ENCODE results near the gene EXOC2. TPM values are rescaled to one million over a fixed set of nuclear protein-coding genes. Genes with fewer than 3 reads are reported as not detected.
"Not testable (repeated sequence)": the region's sequence is repeated elsewhere in the genome, so short reads cannot be mapped to it uniquely, and the experiment has no call there.

Gene EXOC2
- total RNA-seq, 4 donors from 2014 or later = 17.8 to 24.8 (median 21.4) TPM

DNA sequence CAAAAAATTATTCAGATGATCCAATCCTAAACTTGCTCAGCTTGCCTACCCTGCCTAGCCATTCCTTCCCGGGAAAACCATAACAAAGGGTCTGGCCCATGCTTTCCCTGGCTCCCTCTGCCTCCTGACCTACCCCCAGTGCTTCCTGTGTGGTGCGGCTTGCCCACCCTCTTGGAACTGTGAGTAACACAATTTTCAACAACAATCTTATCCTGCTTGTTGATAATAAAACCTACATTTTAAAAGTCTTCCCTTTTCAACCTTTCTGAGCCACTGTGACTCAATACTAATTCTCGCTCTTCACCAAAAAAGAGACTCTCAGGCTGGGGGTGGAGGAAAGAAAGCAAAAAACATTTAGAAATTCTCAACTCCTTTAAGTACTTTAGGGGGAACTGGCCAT, 18.0 kb downstream of the EXOC2 start:
- Histone ChIP-seq H3K4me1 (peaks cover 0 to 8% (median 0%) of the 10 kb centered on the region in 3 donors), H3K36me3 (no peaks in the 10 kb centered on the region), H3K27me3 (no peaks in the 10 kb centered on the region), H3K4me3 (no peak overlapping the region), H3K27ac (no peak overlapping the region), H3K9me3 (no peaks in the 10 kb centered on the region)
- intact Hi-C loops (cut with DNase I) = no loop called here
- DNase-seq = no peak
- 78 to 90% methylated on average over 3 of the region's 3 CpGs for WGBS, 2 donors
- TF ChIP-seq, protein P1, sequence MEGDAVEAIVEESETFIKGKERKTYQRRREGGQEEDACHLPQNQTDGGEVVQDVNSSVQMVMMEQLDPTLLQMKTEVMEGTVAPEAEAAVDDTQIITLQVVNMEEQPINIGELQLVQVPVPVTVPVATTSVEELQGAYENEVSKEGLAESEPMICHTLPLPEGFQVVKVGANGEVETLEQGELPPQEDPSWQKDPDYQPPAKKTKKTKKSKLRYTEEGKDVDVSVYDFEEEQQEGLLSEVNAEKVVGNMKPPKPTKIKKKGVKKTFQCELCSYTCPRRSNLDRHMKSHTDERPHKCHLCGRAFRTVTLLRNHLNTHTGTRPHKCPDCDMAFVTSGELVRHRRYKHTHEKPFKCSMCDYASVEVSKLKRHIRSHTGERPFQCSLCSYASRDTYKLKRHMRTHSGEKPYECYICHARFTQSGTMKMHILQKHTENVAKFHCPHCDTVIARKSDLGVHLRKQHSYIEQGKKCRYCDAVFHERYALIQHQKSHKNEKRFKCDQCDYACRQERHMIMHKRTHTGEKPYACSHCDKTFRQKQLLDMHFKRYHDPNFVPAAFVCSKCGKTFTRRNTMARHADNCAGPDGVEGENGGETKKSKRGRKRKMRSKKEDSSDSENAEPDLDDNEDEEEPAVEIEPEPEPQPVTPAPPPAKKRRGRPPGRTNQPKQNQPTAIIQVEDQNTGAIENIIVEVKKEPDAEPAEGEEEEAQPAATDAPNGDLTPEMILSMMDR (IDR thresholded peaks at IDR 0.05) = no peak
- no peak for TF ChIP-seq POLR2A (IDR thresholded peaks at IDR 0.05)

DNA sequence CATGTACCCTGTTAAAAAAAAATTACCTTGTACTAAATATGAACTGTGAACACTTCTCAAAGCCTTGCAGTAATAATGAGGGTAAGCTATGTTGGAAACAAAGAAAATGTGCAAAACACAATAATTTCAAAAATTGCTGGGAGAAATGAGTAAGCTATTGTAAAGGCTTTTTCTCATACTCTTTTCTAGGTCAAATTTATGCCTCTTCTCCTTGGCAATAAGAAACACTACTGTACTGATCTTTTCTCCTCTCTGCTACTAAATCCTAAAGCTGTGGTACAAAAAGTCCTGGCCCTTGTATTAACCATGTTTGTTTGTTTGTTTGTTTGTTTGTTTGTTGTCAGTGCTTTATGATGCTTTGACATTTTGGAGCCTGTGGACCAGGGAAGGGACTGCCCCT, 18.5 kb downstream of the EXOC2 start:
- no peak for DNase-seq
- H3K36me3 ChIP-seq = peaks cover 0 to 4% (median 0%) of the 10 kb centered on the region in 3 donors
- H3K4me1 ChIP-seq = peaks cover 0 to 7% (median 0%) of the 10 kb centered on the region in 3 donors
- H3K27me3 ChIP-seq = no peaks in the 10 kb centered on the region
- intact Hi-C loops (cut with DNase I) = no loop called here
- H3K4me3 ChIP-seq = no peak overlapping the region
- TF ChIP-seq POLR2A (IDR thresholded peaks at IDR 0.05) = no peak
- TF ChIP-seq, protein P1 (IDR thresholded peaks at IDR 0.05) = no peak
- H3K9me3 ChIP-seq = no peaks in the 10 kb centered on the region
- H3K27ac ChIP-seq = no peak overlapping the region

DNA sequence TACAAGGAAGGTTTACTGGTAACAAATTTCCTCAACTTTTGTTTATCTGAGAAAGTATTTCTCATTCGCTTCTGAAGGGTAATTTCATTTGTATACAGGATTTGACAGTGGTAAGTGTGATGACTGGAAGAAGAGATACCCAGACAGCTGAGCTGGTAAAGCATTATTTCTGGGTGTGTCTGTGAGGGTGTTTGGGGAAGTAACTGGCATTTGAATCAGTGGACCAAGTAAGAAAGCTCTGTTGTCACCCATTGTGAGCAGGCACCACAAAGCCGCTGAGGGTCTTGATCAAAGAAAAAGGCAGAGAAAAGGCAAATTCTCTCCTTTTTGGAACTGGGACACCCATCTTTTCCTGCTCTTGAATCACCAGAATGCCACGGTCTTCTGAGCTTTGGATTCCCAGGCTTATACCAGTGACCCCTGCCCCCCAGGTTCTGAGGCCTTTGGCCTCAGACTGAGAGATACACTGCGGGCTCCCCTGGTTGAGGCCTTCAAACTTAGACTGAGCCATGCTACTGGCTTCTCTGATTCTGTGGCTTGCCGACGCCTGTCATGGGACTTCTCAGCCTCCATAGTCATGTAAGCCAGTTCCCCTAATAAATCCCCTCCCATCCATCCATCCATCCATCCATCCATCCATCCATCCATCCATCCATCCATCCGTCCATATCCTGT, 25.5 kb downstream of the EXOC2 start:
- 92 to 95% methylated on average over 5 of the region's 7 CpGs for WGBS, 2 donors
- Histone ChIP-seq H3K4me3 (no peak overlapping the region), H3K4me1 (no peaks in the 10 kb centered on the region), H3K27ac (no peak overlapping the region), H3K36me3 (peaks cover 0 to 9% (median 0%) of the 10 kb centered on the region in 3 donors), H3K27me3 (no peaks in the 10 kb centered on the region), H3K9me3 (peaks cover 0 to 2% (median 0%) of the 10 kb centered on the region in 3 donors)
- TF ChIP-seq, protein P1 (IDR thresholded peaks at IDR 0.05) = no peak
- no peak for TF ChIP-seq POLR2A (IDR thresholded peaks at IDR 0.05)
- intact Hi-C loops (cut with DNase I) = no loop called here
- DNase-seq = no peak

DNA sequence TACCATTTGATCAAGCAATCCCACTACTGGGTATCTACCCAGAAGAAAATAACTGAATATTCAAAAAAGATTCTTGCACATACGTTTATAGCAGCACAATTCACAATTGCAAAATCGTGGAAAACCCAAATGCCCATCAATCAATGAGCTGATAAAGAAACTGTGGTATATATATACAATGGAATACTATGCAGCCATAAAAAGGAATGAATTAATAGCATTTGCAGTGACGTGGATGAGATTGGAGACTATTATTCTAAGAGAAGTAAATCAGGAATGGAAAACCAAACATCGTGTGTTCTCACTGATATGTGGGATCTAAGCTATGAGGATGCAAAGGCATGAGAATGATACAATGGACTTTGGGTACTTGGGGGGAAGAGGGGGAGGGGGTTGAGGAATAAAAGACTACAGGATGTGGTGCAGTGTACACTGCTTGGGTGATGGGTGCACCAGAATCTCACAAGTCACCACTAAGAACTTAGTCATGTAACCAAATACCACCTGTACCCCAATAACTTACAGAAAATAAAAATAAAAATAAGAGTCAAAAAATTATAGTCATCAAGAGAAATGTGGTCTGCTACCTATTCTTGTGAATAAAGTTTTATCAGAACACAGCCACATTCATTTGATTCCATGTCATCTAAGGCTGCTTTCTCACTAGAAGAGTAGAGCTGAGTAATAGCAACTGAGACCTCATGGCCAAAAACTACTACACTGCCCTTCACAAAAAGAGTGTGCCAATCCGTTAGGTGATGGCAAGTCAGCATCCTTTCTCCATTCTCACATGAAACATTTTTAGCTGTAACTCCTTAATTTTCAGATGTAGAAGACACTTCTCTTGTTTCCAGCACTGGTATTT, 27.3 kb downstream of the EXOC2 start:
- DNase-seq = no peak
- TF ChIP-seq, protein P1 (IDR thresholded peaks at IDR 0.05) = no peak
- TF ChIP-seq POLR2A (IDR thresholded peaks at IDR 0.05) = no peak
- Histone ChIP-seq H3K9me3 (peaks cover 0 to 2% (median 0%) of the 10 kb centered on the region in 3 donors), H3K27me3 (no peaks in the 10 kb centered on the region), H3K27ac (no peak overlapping the region), H3K4me1 (peaks cover 0 to under 1% (median 0%) of the 10 kb centered on the region in 3 donors), H3K4me3 (no peak overlapping the region), H3K36me3 (peaks cover 0 to 9% (median 0%) of the 10 kb centered on the region in 3 donors)
- intact Hi-C loops (cut with DNase I) = no loop called here
- 92 to 95% methylated on average over 5 of the region's 5 CpGs for WGBS, 2 donors

DNA sequence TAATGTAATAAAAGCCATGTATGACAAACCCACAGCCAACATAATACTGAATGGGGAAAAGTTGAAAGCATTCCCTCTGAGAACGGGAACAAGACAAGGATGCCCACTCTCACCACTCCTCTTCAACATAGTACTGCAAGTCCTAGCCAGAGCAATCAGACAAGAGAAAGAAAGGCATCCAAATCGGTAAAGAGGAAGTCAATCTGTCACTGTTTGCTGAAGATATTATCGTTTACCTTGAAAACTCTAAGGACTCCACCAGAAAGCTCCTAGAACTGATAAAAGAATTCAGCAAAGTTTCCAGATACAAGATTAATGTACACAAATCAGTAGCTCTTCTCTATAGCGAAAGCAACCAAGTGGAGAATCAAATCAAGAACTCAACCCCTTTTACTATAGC, 29.2 kb downstream of the EXOC2 start:
- intact Hi-C loops (cut with DNase I); H3K27me3 ChIP-seq; H3K27ac ChIP-seq; H3K4me3 ChIP-seq; DNase-seq; H3K36me3 ChIP-seq; H3K9me3 ChIP-seq: not testable (repeated sequence)
- peaks cover 0 to 13% (median 12%) of the 10 kb centered on the region in 3 donors for H3K4me1 ChIP-seq
- 64 to 66% methylated on average over 4 of the region's 4 CpGs for whole genome bisulfite sequencing, 2 donors
